ENCODE data around the gene TAF15. TPM values are rescaled to one million over a fixed set of nuclear protein-coding genes. Genes with fewer than 3 reads are reported as not detected.

TAF15 gene
- polyA plus RNA-seq, 1 of the 3 experiments (the other 2 are of a cell fraction), result 78.0 TPM

- Histone ChIP-seq H3K4me2 (peak overlapping the region; percentile 14; the same call in 1 of the 2 replicates), H3F3A (replicated peaks; ENCODE audit: insufficient read depth) (peaks cover 9% of the 10 kb centered on the region), H3K27me3 (ENCODE audit: insufficient read depth) (peaks cover 15% of the 10 kb centered on the region), H3K4me1 (ENCODE audit: control insufficient read depth in 1 of 2, insufficient read depth in 2 of 2, low read depth in 1 of 2, low read length in 1 of 2) (peaks cover 0 to 48% of the 10 kb centered on the region in 2 experiments; a peak in 3 of 4 replicates), H3K36me3 (replicated peaks in 1 of 2; ENCODE audit: control insufficient read depth in 1 of 2, insufficient read depth in 2 of 2, low read length in 1 of 2) (no peaks in the 10 kb centered on the region), H4K20me1 (ENCODE audit: insufficient read depth) (no peaks in the 10 kb centered on the region), H3K9me2 (no peaks in the 10 kb centered on the region), H3K9ac (no peak overlapping the region), H3K27ac (ENCODE audit: low read depth in 2 of 2, low read length in 1 of 2) (peak overlapping the region; percentile 63 to 79), H3K4me3 (ENCODE audit: low read depth in 2 of 2, low read length in 1 of 2) (no peak overlapping the region), H3K79me2 (ENCODE audit: insufficient read depth) (no peaks in the 10 kb centered on the region), H2AFZ (ENCODE audit: low read depth) (peak overlapping the region; percentile 20; the same call in 1 of the 2 replicates), H3K9me3 (no peaks in the 10 kb centered on the region)
- ChIA-PET POLR2A (interaction anchor here (0.6 to 1.2 kb wide), 4 partner anchors 11 to 21 kb away, joined by 3 to 7 read pairs (median 4); partner anchors contain the start of gene TAF15), CTCF (interaction anchor here (0.9 to 6.6 kb wide), 7 partner anchors 11 to 175 kb away, joined by 3 to 100 read pairs (median 10); partner anchors contain the start of gene TAF15)
- DNase-seq, result peak; percentile 44
- 0% methylated on average over 2 of the region's 2 CpGs for WGBS (ENCODE audit: low lambda C conversion rate)
- TF ChIP-seq REST (IDR thresholded peaks at IDR 0.05; ENCODE audit: low read depth, low read length) (0 out of 2 replicates have a peak, but pooled peaks have one; percentile 7), TCF12 (IDR thresholded peaks at IDR 0.05) (peak; percentile 24; the same call in 1 of the 2 replicates), FOSL2 (IDR thresholded peaks at IDR 0.05; ENCODE audit: borderline replicate concordance, low read depth) (peak; percentile 53; the same call in 1 of the 2 replicates), GABPA (IDR thresholded peaks at IDR 0.05; ENCODE audit: low read depth) (no peak)
Measured at GRCh38 chr17:35788477-35789368, 20.6 kb upstream of the TAF15 start.

- 85% methylated on average over 3 of the region's 3 CpGs for whole genome bisulfite sequencing (ENCODE audit: low lambda C conversion rate)
- no peak for TF ChIP-seq CHD2 (IDR thresholded peaks at IDR 0.05; ENCODE audit: low read length, partially characterized antibody)
- no peak for TF ChIP-seq SMC3 (IDR thresholded peaks at IDR 0.05; ENCODE audit: low read depth, low read length)
- TF ChIP-seq RFX5 (IDR thresholded peaks at IDR 0.05; ENCODE audit: low read length), result no peak
- TF ChIP-seq RAD21 (IDR thresholded peaks at IDR 0.05; ENCODE audit: low read length), result no peak
- no peak for TF ChIP-seq TAF1 (IDR thresholded peaks at IDR 0.05; ENCODE audit: borderline replicate concordance, low read depth, low read length)
- no peak for TF ChIP-seq GABPA (IDR thresholded peaks at IDR 0.05; ENCODE audit: low read depth)
- no peak for TF ChIP-seq MAX (IDR thresholded peaks at IDR 0.05; ENCODE audit: low read depth)
- TF ChIP-seq USF2 (IDR thresholded peaks at IDR 0.05; ENCODE audit: borderline replicate concordance, low read depth, low read length), result no peak
- TF ChIP-seq USF1 (IDR thresholded peaks at IDR 0.05; ENCODE audit: borderline replicate concordance, low read depth), result no peak
- CTCF ChIA-PET, result interaction anchor here (1.2 to 7.0 kb wide), 2 partner anchors 25 to 46 kb away, joined by 3 to 99 read pairs; no protein-coding TSS in a partner anchor
- Histone ChIP-seq H3K9ac (no peak overlapping the region), H3K27ac (ENCODE audit: low read depth in 2 of 2, low read length in 1 of 2) (no peak overlapping the region), H3K79me2 (ENCODE audit: insufficient read depth) (no peaks in the 10 kb centered on the region), H3F3A (replicated peaks; ENCODE audit: insufficient read depth) (peaks cover 9% of the 10 kb centered on the region), H3K4me2 (no peak overlapping the region), H3K9me2 (no peaks in the 10 kb centered on the region), H3K4me3 (ENCODE audit: low read depth in 2 of 2, low read length in 1 of 2) (no peak overlapping the region), H3K4me1 (ENCODE audit: control insufficient read depth in 1 of 2, insufficient read depth in 2 of 2, low read depth in 1 of 2, low read length in 1 of 2) (peaks cover 0 to 47% of the 10 kb centered on the region in 2 experiments; a peak in 3 of 4 replicates), H2AFZ (ENCODE audit: low read depth) (no peak overlapping the region), H3K9me3 (no peaks in the 10 kb centered on the region), H4K20me1 (ENCODE audit: insufficient read depth) (no peaks in the 10 kb centered on the region), H3K27me3 (ENCODE audit: insufficient read depth) (peaks cover 33% of the 10 kb centered on the region), H3K36me3 (replicated peaks in 1 of 2; ENCODE audit: control insufficient read depth in 1 of 2, insufficient read depth in 2 of 2, low read length in 1 of 2) (no peaks in the 10 kb centered on the region)
- DNase-seq, result no peak
- POLR2A ChIA-PET, result no interaction called here
Measured at GRCh38 chr17:35790841-35791240, 18.4 kb upstream of the TAF15 start.
